NCI-H2107 treated with DMSO at 0.1 percent for 48 hours (cell line): Measurements from ENCODE around the gene CYP51A1.
"Not testable (repeated sequence)": the region's sequence is repeated elsewhere in the genome, so short reads cannot be mapped to it uniquely, and the experiment has no call there.

Experiments used
- DNase-seq: peaks from one replicate; lab custom pipeline; 2025; ENCODE audit not compliant: unreplicated experiment; lab: John Stamatoyannopoulos, UW

The CYP51A1 gene

GRCh38 chr7:92131764-92132330 lies 2.4 kb downstream of the CYP51A1 start:
- DNase-seq, result no peak

- no peak for DNase-seq
These were observed 3.2 kb downstream of the CYP51A1 start for GRCh38 chr7:92131093-92131492.

GRCh38 chr7:92121681-92122080 lies 12.6 kb downstream of the CYP51A1 start:
- no peak for DNase-seq

- DNase-seq, result no peak
These were observed 15.0 kb downstream of the CYP51A1 start for GRCh38 chr7:92119213-92119759.

GRCh38 chr7:92116949-92117348 lies 17.3 kb downstream of the CYP51A1 start:
- no peak for DNase-seq

- DNase-seq, result no peak
These were observed 18.5 kb downstream of the CYP51A1 start for GRCh38 chr7:92115821-92116220.

- no peak for DNase-seq
These were observed 23.4 kb downstream of the CYP51A1 start for GRCh38 chr7:92110857-92111256.

GRCh38 chr7:92108821-92109220 lies 25.5 kb downstream of the CYP51A1 start:
- DNase-seq, result no peak

GRCh38 chr7:92102862-92103261 lies 31.4 kb downstream of the CYP51A1 start:
- DNase-seq, result not testable (repeated sequence)

- DNase-seq, result no peak
These were observed 33.7 kb downstream of the CYP51A1 start for GRCh38 chr7:92100534-92100933.

- DNase-seq, result no peak
These were observed 38.9 kb downstream of the CYP51A1 start for GRCh38 chr7:92095380-92095779.

GRCh38 chr7:92092210-92092609 lies 42.1 kb downstream of the CYP51A1 start:
- DNase-seq, result no peak

- DNase-seq, result no peak
These were observed 46.0 kb downstream of the CYP51A1 start for GRCh38 chr7:92088266-92088665.

- not testable (repeated sequence) for DNase-seq
These were observed 50.4 kb downstream of the CYP51A1 start for GRCh38 chr7:92083922-92084321.

GRCh38 chr7:92076509-92076908 lies 57.8 kb downstream of the CYP51A1 start:
- DNase-seq, result no peak

GRCh38 chr7:92075455-92076158 lies 58.7 kb downstream of the CYP51A1 start:
- no peak for DNase-seq

GRCh38 chr7:92072708-92073107 lies 61.6 kb downstream of the CYP51A1 start:
- DNase-seq, result no peak

- DNase-seq, result no peak
These were observed 62.2 kb downstream of the CYP51A1 start for GRCh38 chr7:92072121-92072520.

- no peak for DNase-seq
These were observed 63.2 kb downstream of the CYP51A1 start for GRCh38 chr7:92071032-92071431.

- no peak for DNase-seq
These were observed 69.7 kb downstream of the CYP51A1 start for GRCh38 chr7:92064438-92065029.
